Pancreas (tissue), 10 donors: ENCODE measurements around the gene WWOX. TPM values are rescaled to one million over a fixed set of nuclear protein-coding genes. Genes with fewer than 3 reads are reported as not detected.
A peak's percentile ranks its signal among the peaks of the same experiment; 100 is the strongest.

Experiments used
- ATAC-seq, 4 donors: fragments of 200-7000 bp; cut with Tn5 transposase; one replicate each; pipeline versions ENCODE4 v1.8.0 to v1.9.1; 2020; ENCODE audit warnings: mild to moderate bottlenecking in 4 of 4, moderate library complexity in 4 of 4
- DNase-seq, 6 donors: peaks; one replicate each; pipeline ENCODE4 v3.0.0-alpha.2; 2020
- FAIRE-seq: peaks from 2 replicates; lab custom pipeline; 2012; peaks lifted over from hg19 to GRCh38; lab: Jason Lieb, UNC
- H3K27ac ChIP-seq, 4 donors: fragments of 200-600 bp; sonication (generic); 1 replicate in 3 of 4; 2 replicates in 1 of 4; pipeline versions ENCODE4 v1.5.0 to v1.8.0; 2020
- H3K27me3 ChIP-seq, 4 donors: fragments of 200-600 bp; one replicate each; pipeline ENCODE4 v1.8.0; 2021
- H3K36me3 ChIP-seq, 3 donors: fragments of 200-600 bp; sonication (generic) in 1 of 3; one replicate each; pipeline versions ENCODE4 v1.5.0 to v1.8.0; 2020 to 2021
- H3K4me1 ChIP-seq, 3 donors: fragments of 200-600 bp; one replicate each; pipeline ENCODE4 v1.8.0; 2021
- H3K4me3 ChIP-seq, 4 donors: fragments of 200-600 bp; sonication (generic) in 2 of 4; one replicate each; pipeline versions ENCODE4 v1.5.0 to v1.8.0; 2020 to 2021
- H3K9me3 ChIP-seq, 4 donors: fragments of 200-600 bp; one replicate each; pipeline ENCODE4 v1.8.0; 2021
- WGBS, 2 donors: extraction: QIAGEN DNeasy Blood & Tissue Kit; methylation state at CpG; one replicate each; pipeline ENCODE4 v1.1.7; 2013; 5-methylcytosine and 5-hydroxymethylcytosine counted together
- intact Hi-C, 3 donors: fragments of 100-400 bp; cut with DNase I; formaldehyde crosslinking; loops; one replicate each; pipeline versions ENCODE4 v1.11.1 to v1.14.2; 2022
- polyA plus RNA-seq, 2 donors: library from polyadenylated mRNA; stranded (reverse); fragments of 200-250 nt; gene quantifications; one replicate each; pipeline ENCODE4 v1.2.3, GENCODE V29; 2013
- total RNA-seq, 6 donors: library from RNA; stranded (reverse); fragmentation: NEBNext Ultra II Directional in 4 of 6; extraction: Animal tissue kit (Norgen Biotek cat#: 25700) in 4 of 6; gene quantifications; one replicate each; pipeline versions ENCODE4 v1.2.1 to v1.2.4, GENCODE V29; 2021 to 2023
- TF ChIP-seq, protein P1 (sequence below), 4 donors: fragments of 200-600 bp; sonication (generic) in 3 of 4; IDR thresholded peaks; one replicate each; pipeline versions ENCODE4 v1.5.0 to v1.8.0; 2021; ENCODE audit warnings: antibody characterized with exemption in 4 of 4
- donor health status: healthy with polysubstance abuse.
- donor health status: DM: no; HTN: no; CAD: no; lungs with moderate emphysema.
- donor health status: DM: no; HTN: no; CAD: no.
- donor health status: control.
- donor health status: control.
- donor health status: Bipolar disorder and iron deficiency.
- donor health status: DM: yes; HTN: yes; CAD: no.
- donor health status: DM: no; HTN: no; CAD: no.
- donor health status: DM: no; HTN: no; CAD: no.
- donor health status: DM: yes; HTN: yes; CAD: no.

The WWOX gene
- total and polyA plus RNA-seq, 8 donors: 6.8 to 14.4 (median 10.8) TPM

DNA sequence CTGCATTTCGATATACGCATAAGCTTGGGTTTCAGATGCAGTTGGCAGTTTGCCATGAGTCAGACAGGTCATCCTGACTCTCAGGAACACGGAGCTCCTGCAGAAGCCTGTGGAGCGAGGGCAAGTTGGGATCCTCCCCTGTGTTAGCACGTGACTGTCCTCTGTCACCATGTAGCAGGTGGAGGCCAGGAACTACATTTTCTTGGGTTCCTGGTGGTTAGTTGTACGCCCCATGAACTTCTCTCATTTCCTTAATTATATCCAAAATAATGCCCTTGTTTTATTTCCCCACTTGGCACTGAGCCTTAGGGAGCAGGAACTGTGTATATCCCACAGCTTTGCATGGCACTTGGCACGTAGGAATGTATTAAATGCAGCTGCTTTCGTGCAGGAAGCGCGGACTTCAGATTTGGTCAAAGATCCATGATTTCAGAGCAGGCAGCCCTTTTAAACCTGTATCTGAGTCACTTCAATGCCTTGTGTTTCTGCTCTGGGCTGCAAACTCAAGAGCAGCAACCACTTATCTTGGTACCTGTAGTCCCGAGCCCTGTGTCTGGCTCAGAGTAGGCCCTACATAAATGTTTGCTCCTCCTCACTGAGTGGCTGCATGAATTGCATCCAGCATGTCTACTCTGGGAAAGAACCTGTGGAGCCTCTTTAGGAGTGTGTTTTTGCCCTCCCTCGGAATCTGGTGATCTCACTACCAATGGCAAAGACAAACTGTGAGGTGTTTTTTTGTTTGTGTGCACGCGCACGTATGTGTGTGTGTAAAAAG is 1072.7 kb downstream of the WWOX start:
- H3K4me3 ChIP-seq: no peak overlapping the region
- no peak overlapping the region for H3K27ac ChIP-seq
- DNase-seq (no peak), FAIRE-seq (no peak), ATAC-seq (no peak)
- no peaks in the 10 kb centered on the region for H3K36me3 ChIP-seq
- intact Hi-C loops: no loop called here
- H3K9me3 ChIP-seq: no peaks in the 10 kb centered on the region
- 85 to 86% methylated on average over 15 of the region's 15 CpGs for WGBS, 2 donors
- TF ChIP-seq, protein P1, sequence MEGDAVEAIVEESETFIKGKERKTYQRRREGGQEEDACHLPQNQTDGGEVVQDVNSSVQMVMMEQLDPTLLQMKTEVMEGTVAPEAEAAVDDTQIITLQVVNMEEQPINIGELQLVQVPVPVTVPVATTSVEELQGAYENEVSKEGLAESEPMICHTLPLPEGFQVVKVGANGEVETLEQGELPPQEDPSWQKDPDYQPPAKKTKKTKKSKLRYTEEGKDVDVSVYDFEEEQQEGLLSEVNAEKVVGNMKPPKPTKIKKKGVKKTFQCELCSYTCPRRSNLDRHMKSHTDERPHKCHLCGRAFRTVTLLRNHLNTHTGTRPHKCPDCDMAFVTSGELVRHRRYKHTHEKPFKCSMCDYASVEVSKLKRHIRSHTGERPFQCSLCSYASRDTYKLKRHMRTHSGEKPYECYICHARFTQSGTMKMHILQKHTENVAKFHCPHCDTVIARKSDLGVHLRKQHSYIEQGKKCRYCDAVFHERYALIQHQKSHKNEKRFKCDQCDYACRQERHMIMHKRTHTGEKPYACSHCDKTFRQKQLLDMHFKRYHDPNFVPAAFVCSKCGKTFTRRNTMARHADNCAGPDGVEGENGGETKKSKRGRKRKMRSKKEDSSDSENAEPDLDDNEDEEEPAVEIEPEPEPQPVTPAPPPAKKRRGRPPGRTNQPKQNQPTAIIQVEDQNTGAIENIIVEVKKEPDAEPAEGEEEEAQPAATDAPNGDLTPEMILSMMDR (IDR thresholded peaks at IDR 0.05): no peak
- no peaks in the 10 kb centered on the region for H3K27me3 ChIP-seq
- no peaks in the 10 kb centered on the region for H3K4me1 ChIP-seq

DNA sequence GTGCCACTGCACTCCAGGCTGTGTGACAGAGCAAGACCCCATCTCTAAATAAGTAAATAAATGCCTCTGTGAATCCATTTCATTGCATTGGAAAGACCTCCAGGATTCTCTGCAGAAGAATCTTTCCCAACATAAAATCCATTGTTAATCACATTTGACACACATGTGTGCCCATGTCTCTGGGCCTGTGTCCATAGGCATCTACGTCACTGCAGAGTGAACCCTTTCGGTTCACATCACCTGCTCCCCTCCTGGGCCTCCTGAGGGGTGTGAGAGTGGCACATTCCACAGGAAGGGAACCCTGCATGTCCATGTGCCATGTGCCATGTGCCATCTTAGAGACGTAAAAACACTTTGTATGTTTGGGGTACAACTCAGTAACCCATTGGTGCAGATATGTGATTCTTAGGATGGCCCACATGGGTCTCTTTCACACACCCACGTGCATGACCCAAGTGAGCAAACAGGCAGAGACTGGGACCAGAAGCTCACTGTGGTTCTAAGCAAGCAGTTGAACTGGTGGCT is 1073.6 kb downstream of the WWOX start:
- Histone ChIP-seq H3K27me3 (no peaks in the 10 kb centered on the region), H3K9me3 (no peaks in the 10 kb centered on the region), H3K27ac (no peak overlapping the region), H3K36me3 (no peaks in the 10 kb centered on the region), H3K4me1 (no peaks in the 10 kb centered on the region), H3K4me3 (no peak overlapping the region)
- FAIRE-seq: no peak
- WGBS, 2 donors: 85 to 90% methylated on average over 4 of the region's 4 CpGs
- ATAC-seq: no peak
- TF ChIP-seq, protein P1 (IDR thresholded peaks at IDR 0.05): no peak
- DNase-seq: no peak
- intact Hi-C loops: no loop called here

DNA sequence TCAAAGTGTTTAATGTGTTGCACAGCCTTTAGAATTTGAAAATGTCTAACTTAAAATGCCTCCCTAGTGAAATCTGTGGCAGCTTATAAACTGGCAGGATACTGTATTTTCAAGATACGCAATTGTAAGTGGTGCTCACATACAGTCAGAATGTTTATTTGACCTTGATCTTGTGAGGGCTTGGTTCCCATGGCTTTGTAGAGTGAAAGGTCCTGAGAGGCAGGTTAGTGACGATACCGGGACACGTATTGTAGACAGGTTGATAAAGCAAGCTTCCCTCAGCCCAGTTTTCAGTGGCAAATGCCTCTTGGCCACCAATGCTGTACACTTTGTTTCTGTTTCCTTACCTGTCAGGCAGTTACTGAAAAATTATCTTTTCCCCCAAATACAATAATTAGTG is 1074.5 kb downstream of the WWOX start:
- Histone ChIP-seq H3K4me3 (no peak overlapping the region), H3K27me3 (no peaks in the 10 kb centered on the region), H3K4me1 (no peaks in the 10 kb centered on the region), H3K27ac (no peak overlapping the region), H3K36me3 (no peaks in the 10 kb centered on the region), H3K9me3 (no peaks in the 10 kb centered on the region)
- DNase-seq: no peak
- 35 to 43% methylated on average over 4 of the region's 4 CpGs for WGBS, 2 donors
- no peak for FAIRE-seq
- TF ChIP-seq, protein P1 (IDR thresholded peaks at IDR 0.05): no peak
- intact Hi-C loops: no loop called here
- peak in 1 of 4 donors; percentile 14 for ATAC-seq

DNA sequence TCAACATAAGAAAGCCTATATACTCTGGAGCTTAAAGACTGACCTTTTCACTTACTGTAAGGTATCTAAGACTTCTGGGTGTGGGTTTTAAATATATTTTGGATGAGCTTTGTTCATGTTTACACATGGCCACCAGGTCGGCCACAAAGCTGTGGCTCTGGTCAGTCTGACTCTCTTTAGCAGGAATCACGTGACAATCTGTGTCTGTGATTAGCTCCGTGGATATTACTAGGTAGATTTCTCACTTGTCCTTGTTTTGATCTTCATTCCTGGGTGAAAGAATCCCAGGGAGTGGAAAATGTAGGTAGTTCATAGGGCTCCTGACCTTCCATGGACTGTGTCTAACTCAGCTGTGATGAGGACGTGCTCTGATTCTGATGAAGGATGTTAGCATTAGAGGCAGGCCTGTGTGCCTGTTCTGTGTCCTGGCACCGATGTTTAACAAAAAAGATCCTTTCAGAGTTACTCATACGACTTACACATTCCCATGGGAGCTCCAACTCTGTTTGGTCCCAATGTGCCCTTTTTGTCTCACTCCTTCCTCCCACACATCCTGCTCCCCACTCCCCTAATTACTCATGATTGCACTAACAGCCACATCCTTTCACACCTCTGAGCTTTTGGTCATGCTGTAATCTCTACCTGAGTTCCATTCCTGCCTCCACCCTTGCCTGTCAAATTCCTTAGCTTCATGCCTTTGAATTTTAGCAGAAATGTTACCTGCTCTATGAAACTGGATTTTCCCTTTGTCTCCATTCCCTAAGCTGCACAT is 1076.0 kb downstream of the WWOX start:
- intact Hi-C loops: no loop called here
- ATAC-seq: no peak
- no peaks in the 10 kb centered on the region for H3K4me1 ChIP-seq
- no peak for DNase-seq
- no peak for FAIRE-seq
- no peaks in the 10 kb centered on the region for H3K9me3 ChIP-seq
- 77 to 85% methylated on average over 6 of the region's 6 CpGs for WGBS, 2 donors
- no peaks in the 10 kb centered on the region for H3K36me3 ChIP-seq
- no peak overlapping the region for H3K27ac ChIP-seq
- H3K27me3 ChIP-seq: no peaks in the 10 kb centered on the region
- no peak overlapping the region for H3K4me3 ChIP-seq
- TF ChIP-seq, protein P1 (IDR thresholded peaks at IDR 0.05): no peak
